Activated CD8-positive, alpha-beta T cell treated with anti-CD3 and anti-CD28 coated beads for 36 hours (primary cell): ENCODE results near the gene GJD4. TPM values are rescaled to one million over a fixed set of nuclear protein-coding genes. Genes with fewer than 3 reads are reported as not detected.

Experiments
- ATAC-seq: fragments of 200-7000 bp; cut with Tn5 transposase; one replicate; pipeline ENCODE4 v1.10.0; 2021; ENCODE audit warnings: mild to moderate bottlenecking, moderate library complexity
- CTCF ChIA-PET: fragments of 350-600 bp; sonication (Branson Sonifier 250); formaldehyde crosslinking; loops from one replicate; lab custom pipeline; 2021; ENCODE audit warnings: antibody characterized with exemption; lab: Charles Lee
- POLR2A ChIA-PET: fragments of 350-600 bp; sonication (Branson Sonifier 250); formaldehyde crosslinking; loops from one replicate; lab custom pipeline; 2021; ENCODE audit warnings: antibody characterized with exemption; lab: Charles Lee
- DNase-seq: peaks from one replicate; pipeline ENCODE4 v3.0.0-alpha.2; 2020
- H3K27ac Mint-ChIP-seq: one replicate; pipeline ENCODE4 v1.8.0; 2021; ENCODE audit warnings: mild to moderate bottlenecking, mixed read lengths
- H3K27me3 Mint-ChIP-seq: one replicate; pipeline ENCODE4 v1.8.0; 2021; ENCODE audit warnings: mixed read lengths
- H3K36me3 Mint-ChIP-seq: one replicate; pipeline ENCODE4 v1.8.0; 2021; ENCODE audit warnings: low read depth, mixed read lengths
- H3K4me1 Mint-ChIP-seq: one replicate; pipeline ENCODE4 v1.8.0; 2021; ENCODE audit warnings: low read depth, mixed read lengths
- H3K4me3 Mint-ChIP-seq: one replicate; pipeline ENCODE4 v1.8.0; 2021; ENCODE audit warnings: mild to moderate bottlenecking, moderate library complexity, mixed read lengths
- H3K9me3 Mint-ChIP-seq: one replicate; pipeline ENCODE4 v1.8.0; 2021; ENCODE audit warnings: mixed read lengths
- CTCF ChIP-seq: fragments of 200-600 bp; IDR thresholded peaks from one replicate; pipeline ENCODE4 v1.8.0; 2022; ENCODE audit warnings: antibody characterized with exemption, mild to moderate bottlenecking
- intact Hi-C: fragments of 100-400 bp; cut with micrococcal nuclease; formaldehyde crosslinking; loops from one replicate; pipeline ENCODE4 v1.10.0; 2022
- total RNA-seq, 2 experiments: library from RNA; stranded (reverse); gene quantifications; one replicate each; pipeline ENCODE4 v1.2.3, GENCODE V29; 2021

Gene GJD4
- total RNA-seq, 2 experiments from 2014 or later = not detected

- Mint-ChIP-seq H3K36me3 (no peaks in the 10 kb centered on the region), H3K9me3 (no peaks in the 10 kb centered on the region), H3K27ac (no peak overlapping the region), H3K4me3 (no peak overlapping the region), H3K27me3 (peaks cover 8% of the 10 kb centered on the region), H3K4me1 (no peaks in the 10 kb centered on the region)
- TF ChIP-seq CTCF = no peak
- intact Hi-C loops = no loop called here
- POLR2A ChIA-PET = no interaction called here
- no peak for DNase-seq
- CTCF ChIA-PET = no interaction called here
- ATAC-seq = no peak
Measured at GRCh38 chr10:35652824-35653223, 47.7 kb downstream of the GJD4 start.

GRCh38 chr10:35657621-35658020, 52.5 kb downstream of the GJD4 start:
- H3K27me3 Mint-ChIP-seq = peaks cover 20% of the 10 kb centered on the region
- H3K4me3 Mint-ChIP-seq = no peak overlapping the region
- no peaks in the 10 kb centered on the region for H3K36me3 Mint-ChIP-seq
- no peak for TF ChIP-seq CTCF
- H3K9me3 Mint-ChIP-seq = peaks cover 5% of the 10 kb centered on the region
- intact Hi-C loops = no loop called here
- no peak for DNase-seq
- no peaks in the 10 kb centered on the region for H3K4me1 Mint-ChIP-seq
- ChIA-PET CTCF (no interaction called here), POLR2A (interaction anchor here (0.7 kb wide), 1 partner anchor 82 kb away, joined by 3 read pairs; no protein-coding TSS in a partner anchor)
- no peak for ATAC-seq
- H3K27ac Mint-ChIP-seq = no peak overlapping the region

Other genes with a start within 250 kb of the GJD4 start
- gene FZD8, start 37.0 kb downstream of the GJD4 start, total RNA-seq = under 1 TPM; 0.14 to 0.22 TPM